Astrocyte (in vitro differentiated cells and primary cell): ENCODE results near the gene ATOSA.

Experiments used
- EZH2 ChIP-seq: IDR thresholded peaks from 2 replicates; pipeline ENCODE4 v1.6.1; 2012; ENCODE audit warnings: mild to moderate bottlenecking, low read length, inconsistent platforms; ENCODE audit not compliant: insufficient read depth
- TF ChIP-seq, protein P1 (sequence below): IDR thresholded peaks from 2 replicates; pipeline ENCODE4 v1.5.1; 2011; ENCODE audit warnings: low read depth, mild to moderate bottlenecking, inconsistent platforms, low read length, moderate library complexity; ENCODE audit not compliant: insufficient read depth

DNA sequence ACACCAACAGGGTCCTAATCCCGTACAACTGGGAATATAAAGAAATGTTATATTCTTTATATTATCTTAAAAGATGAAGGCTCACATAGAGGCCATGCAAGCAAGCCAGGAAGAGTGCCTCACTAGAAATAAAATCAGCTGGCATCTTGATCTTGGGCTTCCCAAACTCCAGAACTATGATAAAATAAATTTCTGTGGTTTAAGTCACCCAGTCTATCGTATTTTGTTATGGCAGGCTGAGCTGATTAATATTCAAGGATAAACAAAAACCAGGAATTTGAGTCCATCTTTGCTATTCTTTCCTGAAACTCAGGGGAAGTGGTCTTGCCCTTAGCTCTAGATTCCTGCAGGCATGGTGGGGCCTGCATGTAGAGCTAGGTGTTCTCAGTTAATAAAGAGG lies 42.7 kb downstream of the ATOSA start:
- TF ChIP-seq, protein P1, sequence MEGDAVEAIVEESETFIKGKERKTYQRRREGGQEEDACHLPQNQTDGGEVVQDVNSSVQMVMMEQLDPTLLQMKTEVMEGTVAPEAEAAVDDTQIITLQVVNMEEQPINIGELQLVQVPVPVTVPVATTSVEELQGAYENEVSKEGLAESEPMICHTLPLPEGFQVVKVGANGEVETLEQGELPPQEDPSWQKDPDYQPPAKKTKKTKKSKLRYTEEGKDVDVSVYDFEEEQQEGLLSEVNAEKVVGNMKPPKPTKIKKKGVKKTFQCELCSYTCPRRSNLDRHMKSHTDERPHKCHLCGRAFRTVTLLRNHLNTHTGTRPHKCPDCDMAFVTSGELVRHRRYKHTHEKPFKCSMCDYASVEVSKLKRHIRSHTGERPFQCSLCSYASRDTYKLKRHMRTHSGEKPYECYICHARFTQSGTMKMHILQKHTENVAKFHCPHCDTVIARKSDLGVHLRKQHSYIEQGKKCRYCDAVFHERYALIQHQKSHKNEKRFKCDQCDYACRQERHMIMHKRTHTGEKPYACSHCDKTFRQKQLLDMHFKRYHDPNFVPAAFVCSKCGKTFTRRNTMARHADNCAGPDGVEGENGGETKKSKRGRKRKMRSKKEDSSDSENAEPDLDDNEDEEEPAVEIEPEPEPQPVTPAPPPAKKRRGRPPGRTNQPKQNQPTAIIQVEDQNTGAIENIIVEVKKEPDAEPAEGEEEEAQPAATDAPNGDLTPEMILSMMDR = no peak
- TF ChIP-seq EZH2 = no peak
